Measurements from ENCODE around the gene NDUFS4.

DNA sequence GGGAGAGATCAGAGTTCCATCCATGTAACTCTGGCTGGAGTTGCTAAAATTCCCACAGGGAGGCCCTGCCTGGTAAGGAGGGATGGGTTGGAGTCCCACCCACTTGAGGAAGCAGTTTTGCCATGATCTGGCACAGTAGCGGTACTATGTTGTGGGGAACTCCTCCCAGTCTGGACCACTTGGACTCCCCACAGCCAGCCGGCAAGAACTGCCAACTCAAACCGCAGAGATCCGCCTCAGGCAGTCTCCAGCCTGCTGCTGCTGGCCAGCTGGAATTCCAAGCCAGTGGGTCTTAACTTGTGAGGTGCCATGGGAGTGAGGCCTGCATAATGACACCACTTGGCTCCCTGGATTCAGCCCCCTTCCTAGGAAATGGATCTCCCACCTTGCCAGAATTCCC lies 151.9 kb downstream of the NDUFS4 start:
- TF ChIP-seq, protein P1, sequence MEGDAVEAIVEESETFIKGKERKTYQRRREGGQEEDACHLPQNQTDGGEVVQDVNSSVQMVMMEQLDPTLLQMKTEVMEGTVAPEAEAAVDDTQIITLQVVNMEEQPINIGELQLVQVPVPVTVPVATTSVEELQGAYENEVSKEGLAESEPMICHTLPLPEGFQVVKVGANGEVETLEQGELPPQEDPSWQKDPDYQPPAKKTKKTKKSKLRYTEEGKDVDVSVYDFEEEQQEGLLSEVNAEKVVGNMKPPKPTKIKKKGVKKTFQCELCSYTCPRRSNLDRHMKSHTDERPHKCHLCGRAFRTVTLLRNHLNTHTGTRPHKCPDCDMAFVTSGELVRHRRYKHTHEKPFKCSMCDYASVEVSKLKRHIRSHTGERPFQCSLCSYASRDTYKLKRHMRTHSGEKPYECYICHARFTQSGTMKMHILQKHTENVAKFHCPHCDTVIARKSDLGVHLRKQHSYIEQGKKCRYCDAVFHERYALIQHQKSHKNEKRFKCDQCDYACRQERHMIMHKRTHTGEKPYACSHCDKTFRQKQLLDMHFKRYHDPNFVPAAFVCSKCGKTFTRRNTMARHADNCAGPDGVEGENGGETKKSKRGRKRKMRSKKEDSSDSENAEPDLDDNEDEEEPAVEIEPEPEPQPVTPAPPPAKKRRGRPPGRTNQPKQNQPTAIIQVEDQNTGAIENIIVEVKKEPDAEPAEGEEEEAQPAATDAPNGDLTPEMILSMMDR (IDR thresholded peaks at IDR 0.05) = no peak
- TF ChIP-seq POLR2A (IDR thresholded peaks at IDR 0.05) = no peak
- no peak for TF ChIP-seq POLR2AphosphoS5 (IDR thresholded peaks at IDR 0.05)
